Ectodermal cell (in vitro differentiated cells): Measurements from ENCODE around the gene WDR90.
A peak's percentile ranks its signal among the peaks of the same experiment; 100 is the strongest.
"Not testable (repeated sequence)": the region's sequence is repeated elsewhere in the genome, so short reads cannot be mapped to it uniquely, and the experiment has no call there.

Source experiments
- H3K27ac ChIP-seq: 2 replicates; pipeline ENCODE4 v1.7.0; 2013; ENCODE audit warnings: mild to moderate bottlenecking, low read depth, low read length; ENCODE audit not compliant: insufficient read depth, poor library complexity, severe bottlenecking
- H3K27me3 ChIP-seq: 2 replicates; pipeline ENCODE4 v1.7.0; 2013; ENCODE audit warnings: mild to moderate bottlenecking, low read length; ENCODE audit not compliant: insufficient read depth, control insufficient read depth, poor library complexity, severe bottlenecking
- H3K36me3 ChIP-seq: one replicate; pipeline ENCODE4 v1.7.0; 2013; ENCODE audit warnings: low read length; ENCODE audit not compliant: control insufficient read depth, insufficient read depth
- H3K4me1 ChIP-seq: one replicate; pipeline ENCODE4 v1.7.0; 2013; ENCODE audit warnings: low read length; ENCODE audit not compliant: control insufficient read depth, insufficient read depth
- H3K4me3 ChIP-seq: 2 replicates; pipeline ENCODE4 v1.7.0; 2013; ENCODE audit warnings: low read depth, low read length, control low read depth; ENCODE audit not compliant: insufficient read depth
- H3K9me3 ChIP-seq: 2 replicates; pipeline ENCODE4 v1.7.0; 2013; ENCODE audit warnings: mild to moderate bottlenecking, low read length, moderate library complexity; ENCODE audit not compliant: control insufficient read depth
- WGBS, 2 experiments: methylation state at CpG; one replicate each; pipeline ENCODE4 v1.1.7; 2013; ENCODE audit warnings: missing lambda C conversion rate in 2 of 2; 5-methylcytosine and 5-hydroxymethylcytosine counted together

The WDR90 gene

GRCh38 chr16:689175-689897 lies 40.2 kb downstream of the WDR90 start:
- WGBS, 2 experiments, result 91 to 92% methylated on average over 26 of the region's 26 CpGs

DNA sequence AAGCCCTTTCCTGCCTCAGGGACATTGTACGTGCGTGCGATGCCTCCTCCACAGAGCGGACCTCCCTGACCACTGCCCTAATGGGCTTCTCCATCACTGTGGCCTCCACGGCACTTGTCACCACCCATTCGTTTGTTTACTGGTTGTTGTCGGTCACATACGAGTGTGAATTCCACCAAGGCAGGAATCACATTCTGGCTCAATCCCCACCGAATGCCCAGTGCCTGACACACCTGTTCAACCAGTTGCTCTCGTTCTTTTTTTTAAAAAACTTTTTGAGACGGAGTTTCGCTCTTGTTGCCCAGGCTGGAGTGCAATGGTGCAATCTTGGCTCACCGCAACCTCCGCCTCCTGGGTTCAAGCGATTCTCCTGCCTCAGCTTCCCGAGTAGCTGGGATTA lies 42.1 kb downstream of the WDR90 start:
- H3K4me3 ChIP-seq, H3K9me3 ChIP-seq, H3K36me3 ChIP-seq, H3K27ac ChIP-seq: not testable (repeated sequence)
- Histone ChIP-seq H3K27me3 (peaks cover 55% of the 10 kb centered on the region), H3K4me1 (peaks cover 18% of the 10 kb centered on the region)
- 92 to 93% methylated on average over 16 of the region's 16 CpGs for WGBS, 2 experiments

More at GRCh38 chr16:689175-689897, 40.2 kb downstream of the WDR90 start:
- Histone ChIP-seq H3K9me3 (no peaks in the 10 kb centered on the region), H3K4me1 (peaks cover 11% of the 10 kb centered on the region), H3K36me3 (peaks cover 8% of the 10 kb centered on the region), H3K4me3 (peak overlapping the region; percentile 49), H3K27me3 (peaks cover 36% of the 10 kb centered on the region), H3K27ac (no peak overlapping the region)

DNA sequence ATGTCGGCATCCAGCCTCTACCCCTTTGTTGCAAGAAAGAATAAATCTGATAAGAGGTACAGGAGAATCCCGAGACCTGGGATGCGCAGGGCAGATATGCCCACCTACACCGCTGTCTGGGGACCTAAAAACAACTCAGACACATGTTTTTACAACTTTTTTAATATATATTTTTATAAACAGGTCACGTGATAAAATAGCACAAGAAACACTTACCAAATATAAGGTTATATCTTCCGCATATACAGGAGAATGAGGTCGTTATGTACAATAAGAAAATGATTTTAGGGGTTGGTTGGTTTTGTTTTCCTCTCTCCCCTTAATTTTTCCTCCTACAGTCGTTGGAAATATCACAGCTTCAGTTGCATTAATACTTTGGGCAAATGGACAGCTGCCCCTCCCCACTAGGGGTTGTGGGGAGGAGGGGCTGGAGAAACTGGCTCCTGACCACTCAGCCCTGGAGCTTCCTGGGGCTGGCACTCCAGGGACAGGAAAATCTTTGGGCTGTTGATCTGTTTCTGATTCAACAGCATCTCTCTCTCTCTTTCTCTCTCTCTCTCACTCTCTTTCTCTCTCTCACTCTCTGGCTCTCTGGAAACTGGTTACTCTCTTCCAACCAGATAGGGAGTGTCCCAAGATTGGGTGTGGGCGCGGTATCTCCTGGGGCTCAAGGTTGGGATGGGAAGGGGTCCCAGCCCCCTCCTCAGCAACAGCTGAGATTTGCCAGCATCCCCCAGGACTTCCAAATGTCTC lies 43.4 kb downstream of the WDR90 start:
- 80 to 81% methylated on average over 6 to 8 of the region's 10 CpGs for WGBS, 2 experiments
- H3K27me3 ChIP-seq, result peaks cover 66% of the 10 kb centered on the region

DNA sequence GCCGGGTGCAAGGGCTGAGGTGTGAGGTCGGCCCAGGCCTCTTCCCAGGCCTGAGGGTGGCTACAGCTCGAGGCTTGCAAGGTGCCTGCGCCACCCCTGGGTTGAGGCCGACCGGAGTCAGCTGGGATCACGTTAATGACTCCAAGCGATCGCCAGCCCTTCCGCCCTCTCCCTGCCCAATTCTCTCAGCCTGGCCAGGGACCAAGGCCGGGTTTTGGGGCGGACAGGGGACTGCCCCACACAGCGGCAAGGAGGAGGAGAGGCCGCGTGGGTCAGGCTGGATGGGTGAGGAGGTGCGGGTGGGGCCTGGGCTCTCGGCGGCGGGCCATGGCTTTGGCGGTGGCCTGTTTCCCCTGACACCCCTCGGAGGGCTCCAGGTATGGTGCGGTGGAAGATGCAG lies 44.2 kb downstream of the WDR90 start:
- 43 to 46% methylated on average over 22 of the region's 22 CpGs for WGBS, 2 experiments
- Histone ChIP-seq H3K27me3 (peaks cover 75% of the 10 kb centered on the region), H3K36me3 (no peaks in the 10 kb centered on the region), H3K4me1 (peaks cover 18% of the 10 kb centered on the region), H3K4me3 (no peak overlapping the region), H3K9me3 (no peaks in the 10 kb centered on the region), H3K27ac (no peak overlapping the region)

More for the DNA sequence above, 43.4 kb downstream of the WDR90 start:
- Histone ChIP-seq H3K9me3 (no peaks in the 10 kb centered on the region), H3K27ac (no peak overlapping the region), H3K36me3 (peaks cover 6% of the 10 kb centered on the region), H3K4me1 (peaks cover 18% of the 10 kb centered on the region), H3K4me3 (no peak overlapping the region)

GRCh38 chr16:693766-694165 lies 44.6 kb downstream of the WDR90 start:
- peaks cover 79% of the 10 kb centered on the region for H3K27me3 ChIP-seq
- H3K9me3 ChIP-seq, result no peaks in the 10 kb centered on the region
- peak overlapping the region; percentile 25 for H3K4me3 ChIP-seq
- 2 to 4% methylated on average over 37 of the region's 37 CpGs for WGBS, 2 experiments
- no peaks in the 10 kb centered on the region for H3K36me3 ChIP-seq
- peaks cover 18% of the 10 kb centered on the region for H3K4me1 ChIP-seq
- no peak overlapping the region for H3K27ac ChIP-seq

- Histone ChIP-seq H3K36me3 (no peaks in the 10 kb centered on the region), H3K4me1 (peaks cover 14% of the 10 kb centered on the region), H3K27ac (no peak overlapping the region), H3K4me3 (peak overlapping the region; percentile 25), H3K9me3 (no peaks in the 10 kb centered on the region), H3K27me3 (peaks cover 84% of the 10 kb centered on the region)
- WGBS, 2 experiments, result 3 to 4% methylated on average over 64 of the region's 64 CpGs
These were observed 45.2 kb downstream of the WDR90 start for GRCh38 chr16:694187-694862.

DNA sequence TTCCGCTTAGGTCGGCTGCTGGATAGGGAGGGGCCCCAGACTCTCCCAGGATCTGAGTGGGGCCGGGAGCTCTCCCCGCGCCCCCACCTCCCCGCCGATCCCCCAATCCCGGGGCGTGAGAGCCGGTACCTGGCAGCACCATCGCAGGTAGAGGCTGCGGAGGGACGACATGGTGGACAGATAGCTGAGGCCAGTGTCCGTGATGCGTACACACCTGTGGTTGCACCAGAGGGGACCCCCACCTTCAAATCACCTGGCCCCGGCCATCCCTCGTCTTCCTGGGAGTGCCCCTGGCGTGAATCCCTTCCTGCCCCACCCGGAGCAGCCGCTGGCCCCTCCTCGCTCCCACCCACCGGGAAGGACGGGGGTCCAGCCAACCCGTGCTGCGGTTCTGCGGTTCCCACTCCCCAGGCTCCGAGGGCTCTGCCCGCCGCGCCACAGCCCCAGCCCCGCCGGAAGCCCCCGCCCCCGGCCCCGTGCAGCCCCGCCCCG lies 45.7 kb downstream of the WDR90 start:
- Histone ChIP-seq H3K27me3 (peaks cover 90% of the 10 kb centered on the region), H3K27ac (no peak overlapping the region), H3K4me1 (peaks cover 11% of the 10 kb centered on the region), H3K9me3 (no peaks in the 10 kb centered on the region), H3K4me3 (peak overlapping the region; percentile 25), H3K36me3 (no peaks in the 10 kb centered on the region)
- 3 to 4% methylated on average over 37 of the region's 37 CpGs for WGBS, 2 experiments

DNA sequence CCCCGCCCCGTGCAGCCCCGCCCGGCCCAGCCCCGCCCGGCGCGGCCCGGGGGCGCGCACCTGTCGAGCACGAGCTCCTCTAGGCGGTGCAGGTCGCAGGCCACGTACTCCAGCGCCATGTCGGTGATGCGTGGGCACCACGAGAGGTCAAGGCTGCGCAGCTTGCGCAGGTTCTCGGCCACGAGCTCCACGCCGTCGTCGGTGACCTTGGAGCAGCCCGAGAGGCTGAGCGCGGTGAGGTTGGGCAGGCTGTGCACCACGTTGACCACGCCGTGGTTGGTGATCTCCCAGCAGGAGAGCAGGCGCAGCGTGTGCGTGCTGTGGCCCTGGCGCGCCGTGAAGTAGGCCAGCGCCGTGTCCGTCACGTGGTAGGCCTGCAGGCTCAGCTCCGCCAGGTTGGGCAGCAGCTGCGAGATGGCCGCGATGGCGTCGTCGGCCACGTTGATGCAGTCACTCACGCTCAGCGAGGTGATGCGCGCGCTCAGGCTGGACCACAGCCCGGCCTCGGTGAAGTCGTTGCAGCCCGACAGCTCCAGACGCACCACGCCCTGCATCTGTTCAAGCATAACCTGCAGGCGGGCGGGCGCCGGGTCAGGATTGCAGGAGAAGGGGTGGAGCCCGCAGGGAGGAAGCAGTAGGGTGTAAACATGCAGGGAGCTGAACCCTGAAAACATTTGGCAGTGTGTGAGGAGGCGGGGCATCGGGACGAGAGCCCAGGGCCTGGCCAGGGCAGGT lies 46.4 kb downstream of the WDR90 start:
- Histone ChIP-seq H3K4me3 (no peak overlapping the region), H3K27ac (no peak overlapping the region), H3K9me3 (no peaks in the 10 kb centered on the region), H3K36me3 (no peaks in the 10 kb centered on the region), H3K4me1 (peaks cover 11% of the 10 kb centered on the region), H3K27me3 (peaks cover 96% of the 10 kb centered on the region)
- WGBS, 2 experiments, result 12 to 13% methylated on average over 71 of the region's 71 CpGs

- Histone ChIP-seq H3K9me3 (no peaks in the 10 kb centered on the region), H3K4me1 (peaks cover 10% of the 10 kb centered on the region), H3K36me3 (no peaks in the 10 kb centered on the region), H3K27me3 (peaks cover 99% of the 10 kb centered on the region), H3K27ac (no peak overlapping the region), H3K4me3 (no peak overlapping the region)
- 77 to 79% methylated on average over 19 of the region's 19 CpGs for WGBS, 2 experiments
These were observed 49.9 kb downstream of the WDR90 start for GRCh38 chr16:698911-699671.
